Neural cell (in vitro differentiated cells): ENCODE data around the gene FAM118B. TPM values are rescaled to one million over a fixed set of nuclear protein-coding genes. Genes with fewer than 3 reads are reported as not detected.

Source experiments
- H2AFZ ChIP-seq: fragments of 200-600, 300-800 bp; sonication (generic), shearing (Covaris generic); 2 replicates; pipeline ENCODE4 v1.6.0; 2014; ENCODE audit warnings: low read depth, mild to moderate bottlenecking, antibody characterized with exemption, low read length, moderate library complexity
- H3F3A ChIP-seq: fragments of 200-600 bp; shearing (Covaris generic); 2 replicates; pipeline ENCODE4 v1.6.1; 2016; ENCODE audit warnings: mild to moderate bottlenecking, moderate library complexity, mixed read lengths, antibody characterized with exemption, low read length; ENCODE audit not compliant: insufficient read depth, poor library complexity, severe bottlenecking
- H3K27ac ChIP-seq: fragments of 200-600, 300-800 bp; sonication (generic), shearing (Covaris generic); 2 replicates; pipeline ENCODE4 v1.5.1; 2014; ENCODE audit warnings: mild to moderate bottlenecking, low read length, moderate library complexity
- H3K27me3 ChIP-seq: fragments of 300-800, 200-600 bp; sonication (generic), shearing (Covaris generic); 2 replicates; pipeline ENCODE4 v1.6.0; 2014; ENCODE audit warnings: mild to moderate bottlenecking, low read depth, low read length, moderate library complexity; ENCODE audit not compliant: insufficient read depth
- H3K36me3 ChIP-seq: fragments of 300-800, 200-600 bp; sonication (generic), shearing (Covaris generic); 2 replicates; pipeline ENCODE4 v1.5.1; 2014; ENCODE audit warnings: mild to moderate bottlenecking, antibody characterized with exemption, low read length, moderate library complexity; ENCODE audit not compliant: insufficient read depth
- H3K4me2 ChIP-seq: fragments of 300-800, 200-600 bp; sonication (generic), shearing (Covaris generic); 2 replicates; pipeline ENCODE4 v1.6.0; 2014; ENCODE audit warnings: mild to moderate bottlenecking, low read length
- H3K4me3 ChIP-seq: fragments of 300-800, 200-600 bp; sonication (generic), shearing (Covaris generic); 2 replicates; pipeline ENCODE4 v1.5.1; 2014; ENCODE audit warnings: mild to moderate bottlenecking, low read length, moderate library complexity
- H3K79me2 ChIP-seq: fragments of 200-600 bp; shearing (Covaris generic); replicated peaks from 2 replicates; pipeline ENCODE4 v1.6.0; 2014; ENCODE audit warnings: mild to moderate bottlenecking, low read length, moderate library complexity; ENCODE audit not compliant: insufficient read depth
- H3K9ac ChIP-seq: fragments of 300-800, 200-600 bp; sonication (generic), shearing (Covaris generic); 2 replicates; pipeline ENCODE4 v1.6.1; 2016; ENCODE audit warnings: mild to moderate bottlenecking, low read length, mixed read lengths
- H3K9me2 ChIP-seq: fragments of 200-600 bp; shearing (Covaris generic); 2 replicates; pipeline ENCODE4 v1.6.1; 2016; ENCODE audit warnings: mild to moderate bottlenecking, low read length, mixed read lengths; ENCODE audit not compliant: insufficient read depth
- H3K9me3 ChIP-seq: fragments of 200-600, 300-800 bp; sonication (generic), shearing (Covaris generic); 2 replicates; pipeline ENCODE4 v1.6.1; 2016; ENCODE audit warnings: mild to moderate bottlenecking, mixed run types, low read length, moderate library complexity, mixed read lengths
- H4K20me1 ChIP-seq: fragments of 200-600 bp; shearing (Covaris generic); 2 replicates; pipeline ENCODE4 v1.6.1; 2016; ENCODE audit warnings: mild to moderate bottlenecking, mixed run types; ENCODE audit not compliant: insufficient read depth
- EP300 ChIP-seq: fragments of 450-650 bp; conservative IDR thresholded peaks from 2 replicates; pipeline ENCODE4 v1.6.1; 2014; ENCODE audit warnings: antibody characterized with exemption, mild to moderate bottlenecking, moderate library complexity; ENCODE audit not compliant: poor library complexity, severe bottlenecking
- EZH2 ChIP-seq: fragments of 200-600, 300-800 bp; shearing (Covaris generic), sonication (generic); IDR thresholded peaks from 2 replicates; pipeline ENCODE4 v1.6.1; 2014; ENCODE audit warnings: antibody characterized with exemption, low read length, borderline replicate concordance, mild to moderate bottlenecking; ENCODE audit not compliant: insufficient read depth, poor library complexity, severe bottlenecking
- MXI1 ChIP-seq: fragments of 450-650 bp; conservative IDR thresholded peaks from 2 replicates; pipeline ENCODE4 v1.6.1; 2014; ENCODE audit warnings: antibody characterized with exemption, mild to moderate bottlenecking; ENCODE audit not compliant: poor library complexity, severe bottlenecking
- POLR2AphosphoS5 ChIP-seq: IDR thresholded peaks from 2 replicates; pipeline ENCODE4 v1.6.1; 2012
- SMC3 ChIP-seq: fragments of 450-650 bp; conservative IDR thresholded peaks from 2 replicates; pipeline ENCODE4 v1.6.1; 2014; ENCODE audit warnings: antibody characterized with exemption, mild to moderate bottlenecking, moderate library complexity; ENCODE audit not compliant: poor library complexity
- TAF1 ChIP-seq: IDR thresholded peaks from 2 replicates; pipeline ENCODE4 v1.6.1; 2012; ENCODE audit warnings: low read depth
- polyA plus RNA-seq: library from polyadenylated mRNA; depleted of rRNA; stranded (reverse); fragments of >200 nt; gene quantifications from 2 replicates; pipeline ENCODE4 v1.2.3, GENCODE V29; 2014
- TF ChIP-seq, protein P1 (sequence below): fragments of 450-650 bp; IDR thresholded peaks from 2 replicates; pipeline ENCODE4 v1.5.1; 2014; ENCODE audit warnings: antibody characterized with exemption, mild to moderate bottlenecking, moderate library complexity; ENCODE audit not compliant: poor library complexity, severe bottlenecking
- TF ChIP-seq, protein P2 (sequence below): IDR thresholded peaks from 2 replicates; pipeline ENCODE4 v1.6.1; 2012; ENCODE audit warnings: borderline replicate concordance

FAM118B gene
- polyA plus RNA-seq, 1 donor from 2014 or later = 54.1 TPM

DNA sequence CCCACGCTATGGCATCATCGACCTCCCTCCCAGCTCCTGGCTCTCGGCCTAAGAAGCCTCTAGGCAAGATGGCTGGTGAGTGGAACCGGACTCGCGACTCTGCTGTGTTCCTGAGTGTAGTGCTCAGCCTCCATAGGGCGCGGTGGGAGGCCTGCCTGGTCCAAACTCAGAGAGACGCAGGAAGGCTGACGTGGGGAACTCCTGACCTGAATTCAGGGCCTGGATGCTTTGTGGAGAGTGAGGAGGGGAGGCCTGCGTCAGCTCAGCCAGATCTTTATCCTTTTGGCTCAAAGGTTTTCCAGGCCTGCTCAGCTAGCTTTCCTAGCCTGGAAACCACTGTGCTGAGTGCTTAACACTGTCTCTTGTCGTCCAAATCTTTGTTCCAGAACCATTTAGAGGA is 79.3 kb downstream of the FAM118B start:
- H4K20me1 ChIP-seq = no peaks in the 10 kb centered on the region
- H3F3A ChIP-seq = no peaks in the 10 kb centered on the region
- H3K4me2 ChIP-seq = no peak overlapping the region
- no peak for TF ChIP-seq POLR2AphosphoS5
- TF ChIP-seq SMC3 = no peak
- TF ChIP-seq, protein P1, sequence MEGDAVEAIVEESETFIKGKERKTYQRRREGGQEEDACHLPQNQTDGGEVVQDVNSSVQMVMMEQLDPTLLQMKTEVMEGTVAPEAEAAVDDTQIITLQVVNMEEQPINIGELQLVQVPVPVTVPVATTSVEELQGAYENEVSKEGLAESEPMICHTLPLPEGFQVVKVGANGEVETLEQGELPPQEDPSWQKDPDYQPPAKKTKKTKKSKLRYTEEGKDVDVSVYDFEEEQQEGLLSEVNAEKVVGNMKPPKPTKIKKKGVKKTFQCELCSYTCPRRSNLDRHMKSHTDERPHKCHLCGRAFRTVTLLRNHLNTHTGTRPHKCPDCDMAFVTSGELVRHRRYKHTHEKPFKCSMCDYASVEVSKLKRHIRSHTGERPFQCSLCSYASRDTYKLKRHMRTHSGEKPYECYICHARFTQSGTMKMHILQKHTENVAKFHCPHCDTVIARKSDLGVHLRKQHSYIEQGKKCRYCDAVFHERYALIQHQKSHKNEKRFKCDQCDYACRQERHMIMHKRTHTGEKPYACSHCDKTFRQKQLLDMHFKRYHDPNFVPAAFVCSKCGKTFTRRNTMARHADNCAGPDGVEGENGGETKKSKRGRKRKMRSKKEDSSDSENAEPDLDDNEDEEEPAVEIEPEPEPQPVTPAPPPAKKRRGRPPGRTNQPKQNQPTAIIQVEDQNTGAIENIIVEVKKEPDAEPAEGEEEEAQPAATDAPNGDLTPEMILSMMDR = no peak
- no peak for TF ChIP-seq TAF1
- TF ChIP-seq EZH2 = no peak
- TF ChIP-seq, protein P2, sequence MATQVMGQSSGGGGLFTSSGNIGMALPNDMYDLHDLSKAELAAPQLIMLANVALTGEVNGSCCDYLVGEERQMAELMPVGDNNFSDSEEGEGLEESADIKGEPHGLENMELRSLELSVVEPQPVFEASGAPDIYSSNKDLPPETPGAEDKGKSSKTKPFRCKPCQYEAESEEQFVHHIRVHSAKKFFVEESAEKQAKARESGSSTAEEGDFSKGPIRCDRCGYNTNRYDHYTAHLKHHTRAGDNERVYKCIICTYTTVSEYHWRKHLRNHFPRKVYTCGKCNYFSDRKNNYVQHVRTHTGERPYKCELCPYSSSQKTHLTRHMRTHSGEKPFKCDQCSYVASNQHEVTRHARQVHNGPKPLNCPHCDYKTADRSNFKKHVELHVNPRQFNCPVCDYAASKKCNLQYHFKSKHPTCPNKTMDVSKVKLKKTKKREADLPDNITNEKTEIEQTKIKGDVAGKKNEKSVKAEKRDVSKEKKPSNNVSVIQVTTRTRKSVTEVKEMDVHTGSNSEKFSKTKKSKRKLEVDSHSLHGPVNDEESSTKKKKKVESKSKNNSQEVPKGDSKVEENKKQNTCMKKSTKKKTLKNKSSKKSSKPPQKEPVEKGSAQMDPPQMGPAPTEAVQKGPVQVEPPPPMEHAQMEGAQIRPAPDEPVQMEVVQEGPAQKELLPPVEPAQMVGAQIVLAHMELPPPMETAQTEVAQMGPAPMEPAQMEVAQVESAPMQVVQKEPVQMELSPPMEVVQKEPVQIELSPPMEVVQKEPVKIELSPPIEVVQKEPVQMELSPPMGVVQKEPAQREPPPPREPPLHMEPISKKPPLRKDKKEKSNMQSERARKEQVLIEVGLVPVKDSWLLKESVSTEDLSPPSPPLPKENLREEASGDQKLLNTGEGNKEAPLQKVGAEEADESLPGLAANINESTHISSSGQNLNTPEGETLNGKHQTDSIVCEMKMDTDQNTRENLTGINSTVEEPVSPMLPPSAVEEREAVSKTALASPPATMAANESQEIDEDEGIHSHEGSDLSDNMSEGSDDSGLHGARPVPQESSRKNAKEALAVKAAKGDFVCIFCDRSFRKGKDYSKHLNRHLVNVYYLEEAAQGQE = no peak
- no peak for TF ChIP-seq EP300
- TF ChIP-seq MXI1 = no peak
- H3K27ac ChIP-seq = no peak overlapping the region
- H3K36me3 ChIP-seq = no peaks in the 10 kb centered on the region
- no peak overlapping the region for H2AFZ ChIP-seq
- no peaks in the 10 kb centered on the region for H3K79me2 ChIP-seq
- no peaks in the 10 kb centered on the region for H3K27me3 ChIP-seq
- H3K9me2 ChIP-seq = no peaks in the 10 kb centered on the region
- no peak overlapping the region for H3K4me3 ChIP-seq
- H3K9ac ChIP-seq = no peak overlapping the region
- no peaks in the 10 kb centered on the region for H3K9me3 ChIP-seq

DNA sequence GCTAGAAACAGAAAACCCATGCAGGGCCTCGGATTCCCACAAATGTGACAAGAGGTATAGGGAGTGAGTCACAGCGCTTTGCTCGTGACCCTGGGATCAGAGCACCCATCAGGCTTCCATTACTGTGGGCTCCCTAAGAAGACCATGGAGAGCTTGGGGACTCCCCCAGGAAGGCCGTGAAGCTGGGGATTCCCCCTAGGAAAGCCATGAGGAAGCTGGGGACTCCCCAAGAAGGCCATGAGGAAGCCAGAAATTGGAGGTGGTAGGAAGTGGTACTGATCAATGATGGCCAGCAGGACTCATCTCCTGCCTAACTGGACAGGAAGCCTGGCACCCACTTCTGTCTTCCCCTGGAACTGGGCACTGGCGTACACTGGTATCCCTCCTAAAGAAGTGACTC is 82.1 kb downstream of the FAM118B start:
- no peak overlapping the region for H2AFZ ChIP-seq
- H3K4me2 ChIP-seq = no peak overlapping the region
- no peaks in the 10 kb centered on the region for H3K36me3 ChIP-seq
- H4K20me1 ChIP-seq = no peaks in the 10 kb centered on the region
- H3K4me3 ChIP-seq = no peak overlapping the region
- H3K27me3 ChIP-seq = no peaks in the 10 kb centered on the region
- no peaks in the 10 kb centered on the region for H3F3A ChIP-seq
- H3K9ac ChIP-seq = no peak overlapping the region
- H3K27ac ChIP-seq = no peak overlapping the region
- TF ChIP-seq MXI1 (no peak), EZH2 (no peak), POLR2AphosphoS5 (no peak)
- TF ChIP-seq, protein P1 = no peak
- TF ChIP-seq, protein P2 = no peak
- no peaks in the 10 kb centered on the region for H3K9me2 ChIP-seq
- H3K9me3 ChIP-seq = no peaks in the 10 kb centered on the region
- H3K79me2 ChIP-seq = no peaks in the 10 kb centered on the region
